BJ (cell line): ENCODE measurements around the gene SWSAP1. TPM values are rescaled to one million over a fixed set of nuclear protein-coding genes. Genes with fewer than 3 reads are reported as not detected.

Experiments used
- CTCF ChIA-PET: fragments of 350-600 bp; formaldehyde crosslinking; extraction: SDS; loops from one replicate; lab custom pipeline; 2021; ENCODE audit warnings: antibody characterized with exemption, inconsistent platforms; lab: Yijun Ruan, JAX
- POLR2A ChIA-PET: fragments of 300-600 bp; sonication (Branson Sonifier 250); formaldehyde crosslinking; extraction: SDS; loops from one replicate; lab custom pipeline; 2021; ENCODE audit warnings: antibody characterized with exemption; lab: Charles Lee
- DNase-seq: peaks from one replicate; pipeline ENCODE4 v3.0.0-alpha.2; 2011; ENCODE audit warnings: low read depth
- H3K27me3 ChIP-seq: 2 replicates; pipeline ENCODE4 v1.6.0; 2011; ENCODE audit warnings: low read length; ENCODE audit not compliant: control insufficient read depth, insufficient read depth
- H3K36me3 ChIP-seq: 2 replicates; pipeline ENCODE4 v1.5.1; 2011; ENCODE audit warnings: low read length; ENCODE audit not compliant: control insufficient read depth, insufficient read depth
- H3K4me3 ChIP-seq: 2 replicates; pipeline ENCODE4 v1.5.1; 2011; ENCODE audit warnings: low read depth, mild to moderate bottlenecking, control low read depth, low read length
- polyA plus RNA-seq: library from polyadenylated mRNA; depleted of rRNA; stranded (reverse); fragments of >200 nt; gene quantifications from 2 replicates; pipeline ENCODE4 v1.2.3, GENCODE V29; 2011
- TF ChIP-seq, protein P1 (sequence below): IDR thresholded peaks from 2 replicates; pipeline ENCODE4 v1.5.1; 2011; ENCODE audit warnings: low read depth, mild to moderate bottlenecking, control low read depth, inconsistent platforms, low read length, moderate library complexity; ENCODE audit not compliant: insufficient read depth

The SWSAP1 gene
- polyA plus RNA-seq, 1 experiment, result 1.0 TPM

DNA sequence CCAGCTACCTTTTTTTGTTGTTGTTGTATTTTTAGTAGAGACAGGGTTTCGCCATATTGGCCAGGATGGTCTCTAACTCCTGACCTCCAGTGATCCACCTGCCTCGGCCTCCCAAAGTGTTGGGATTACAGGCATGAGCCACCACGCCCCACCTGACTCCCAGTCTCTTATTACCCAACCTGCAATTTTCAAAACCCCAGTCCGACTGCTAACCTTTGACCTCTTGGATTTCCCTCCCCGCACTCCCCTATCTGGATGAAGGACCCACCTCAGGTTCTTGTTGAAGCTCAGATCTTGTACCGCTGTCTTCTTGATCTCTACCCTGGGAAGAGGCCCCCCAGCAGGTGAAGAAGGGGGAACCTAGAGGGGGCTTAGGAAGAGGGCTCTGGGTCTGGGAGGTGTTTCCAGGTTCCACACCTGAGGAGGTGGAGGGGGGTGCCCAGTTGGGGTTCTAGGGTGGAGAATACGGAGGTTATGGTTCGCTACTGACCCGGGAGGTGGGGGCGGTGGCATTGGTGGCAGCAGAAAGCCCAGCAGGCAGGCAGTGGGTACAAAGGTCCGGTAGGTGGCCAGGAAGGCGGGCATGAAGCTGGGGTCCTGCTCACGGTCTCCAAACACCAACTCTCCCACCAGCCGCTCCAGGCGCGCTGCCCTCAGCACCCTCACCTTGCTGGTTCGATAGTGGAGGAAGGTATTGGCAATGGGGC lies 42.0 kb downstream of the SWSAP1 start:
- Histone ChIP-seq H3K36me3 (no peaks in the 10 kb centered on the region), H3K27me3 (no peaks in the 10 kb centered on the region), H3K4me3 (no peak overlapping the region)
- DNase-seq, result no peak
- ChIA-PET POLR2A (no interaction called here), CTCF (interaction anchor here (0.5 to 1.7 kb wide), 3 partner anchors 11 to 36 kb away, joined by 3 to 4 read pairs (median 3); no protein-coding TSS in a partner anchor)
- TF ChIP-seq, protein P1, sequence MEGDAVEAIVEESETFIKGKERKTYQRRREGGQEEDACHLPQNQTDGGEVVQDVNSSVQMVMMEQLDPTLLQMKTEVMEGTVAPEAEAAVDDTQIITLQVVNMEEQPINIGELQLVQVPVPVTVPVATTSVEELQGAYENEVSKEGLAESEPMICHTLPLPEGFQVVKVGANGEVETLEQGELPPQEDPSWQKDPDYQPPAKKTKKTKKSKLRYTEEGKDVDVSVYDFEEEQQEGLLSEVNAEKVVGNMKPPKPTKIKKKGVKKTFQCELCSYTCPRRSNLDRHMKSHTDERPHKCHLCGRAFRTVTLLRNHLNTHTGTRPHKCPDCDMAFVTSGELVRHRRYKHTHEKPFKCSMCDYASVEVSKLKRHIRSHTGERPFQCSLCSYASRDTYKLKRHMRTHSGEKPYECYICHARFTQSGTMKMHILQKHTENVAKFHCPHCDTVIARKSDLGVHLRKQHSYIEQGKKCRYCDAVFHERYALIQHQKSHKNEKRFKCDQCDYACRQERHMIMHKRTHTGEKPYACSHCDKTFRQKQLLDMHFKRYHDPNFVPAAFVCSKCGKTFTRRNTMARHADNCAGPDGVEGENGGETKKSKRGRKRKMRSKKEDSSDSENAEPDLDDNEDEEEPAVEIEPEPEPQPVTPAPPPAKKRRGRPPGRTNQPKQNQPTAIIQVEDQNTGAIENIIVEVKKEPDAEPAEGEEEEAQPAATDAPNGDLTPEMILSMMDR, result no peak

DNA sequence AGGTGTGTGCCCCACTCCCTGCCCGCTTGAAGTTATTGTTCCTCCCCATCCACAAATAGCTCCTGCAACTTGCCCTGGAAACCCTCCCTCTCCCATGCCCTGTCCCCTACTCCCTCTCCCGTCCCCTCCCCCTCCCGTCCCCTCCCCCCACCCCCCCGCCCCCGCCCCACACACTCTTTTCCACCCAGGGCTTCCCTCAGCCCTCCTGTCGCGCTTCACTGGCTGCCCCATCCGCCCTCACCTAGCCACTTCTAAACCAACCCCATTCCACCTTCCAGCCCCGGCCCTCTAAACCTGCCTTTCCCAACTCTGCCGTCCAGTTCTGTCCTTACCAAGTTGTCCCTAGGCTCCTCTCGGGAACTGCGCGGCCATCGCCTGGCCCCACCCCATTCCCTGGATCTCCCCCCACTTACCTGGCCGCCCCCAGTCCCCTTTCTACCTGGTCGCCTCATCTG lies 43.7 kb downstream of the SWSAP1 start:
- ChIA-PET CTCF (interaction anchor here (4.9 kb wide), 1 partner anchor 36 kb away, joined by 27 read pairs; no protein-coding TSS in a partner anchor), POLR2A (no interaction called here)
- Histone ChIP-seq H3K4me3 (peak overlapping the region; percentile 50), H3K27me3 (peaks cover 1% of the 10 kb centered on the region; the same call in 1 of the 2 replicates), H3K36me3 (no peaks in the 10 kb centered on the region)
- TF ChIP-seq, protein P1, result no peak
- DNase-seq, result no peak

DNA sequence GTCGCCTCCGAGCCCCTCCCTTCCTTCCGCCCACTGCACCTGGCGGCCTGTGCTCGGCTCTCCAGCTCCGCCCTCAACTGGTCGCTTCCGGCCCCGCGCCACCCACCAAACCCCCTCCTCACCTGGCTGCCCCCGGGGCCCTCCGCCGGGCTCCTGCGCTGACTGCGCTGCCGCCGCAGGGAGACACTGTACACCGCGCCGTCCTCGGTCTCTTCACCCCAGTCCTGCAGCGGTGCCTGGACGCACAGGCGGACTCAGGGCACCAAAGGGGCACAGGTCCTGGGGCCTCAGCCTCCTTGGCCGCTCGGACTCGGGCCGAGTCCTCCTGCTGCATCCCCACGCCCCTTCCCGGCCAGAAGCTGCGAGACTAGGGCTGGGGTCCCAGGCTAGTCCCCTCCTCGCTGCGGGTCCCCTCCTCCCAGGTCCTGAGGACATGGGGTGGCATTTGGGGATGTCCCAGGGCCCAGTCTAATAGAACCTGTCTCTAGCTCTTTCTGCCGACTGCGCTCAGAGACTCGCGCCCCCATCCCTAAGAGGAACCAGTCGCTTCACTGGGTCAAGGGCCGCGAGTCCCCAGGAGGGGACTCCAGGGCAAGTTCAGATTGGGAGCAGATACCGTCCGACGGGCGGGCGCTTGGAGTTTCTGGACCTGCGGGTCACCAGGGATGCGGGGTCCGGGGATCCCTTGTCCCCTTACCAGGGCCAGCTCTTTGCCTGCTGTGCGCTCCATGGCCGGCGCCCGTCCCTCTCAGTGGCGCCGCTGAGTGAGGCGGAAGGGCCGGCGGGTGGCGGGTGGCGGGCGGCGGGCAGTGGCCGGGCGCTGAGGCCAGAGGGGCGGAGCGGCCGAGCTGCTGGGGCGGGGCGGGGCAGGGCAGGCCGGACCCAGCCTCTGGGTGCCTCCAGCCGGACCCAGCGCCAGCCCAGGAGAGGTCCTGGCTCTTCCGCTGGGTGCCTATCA lies 44.4 kb downstream of the SWSAP1 start, which contains the start of gene RGL3:
TSS of gene RGL3 (minus strand) at position 766 of the 958 bp plus-strand sequence. CDS start at position 730, 36 bp downstream.
- Histone ChIP-seq H3K36me3 (no peaks in the 10 kb centered on the region), H3K4me3 (peak within 1 kb of the TSS; percentile 50), H3K27me3 (peaks cover 1% of the 10 kb centered on the region; the same call in 1 of the 2 replicates)
- ChIA-PET CTCF (interaction anchor here (1.7 to 5.4 kb wide), 3 partner anchors 16 to 95 kb away, joined by 4 to 34 read pairs (median 27); partner anchors contain the start of genes ODAD3 and PRKCSH), POLR2A (no interaction called here)
- TF ChIP-seq, protein P1, result no peak
- no peak for DNase-seq

DNA sequence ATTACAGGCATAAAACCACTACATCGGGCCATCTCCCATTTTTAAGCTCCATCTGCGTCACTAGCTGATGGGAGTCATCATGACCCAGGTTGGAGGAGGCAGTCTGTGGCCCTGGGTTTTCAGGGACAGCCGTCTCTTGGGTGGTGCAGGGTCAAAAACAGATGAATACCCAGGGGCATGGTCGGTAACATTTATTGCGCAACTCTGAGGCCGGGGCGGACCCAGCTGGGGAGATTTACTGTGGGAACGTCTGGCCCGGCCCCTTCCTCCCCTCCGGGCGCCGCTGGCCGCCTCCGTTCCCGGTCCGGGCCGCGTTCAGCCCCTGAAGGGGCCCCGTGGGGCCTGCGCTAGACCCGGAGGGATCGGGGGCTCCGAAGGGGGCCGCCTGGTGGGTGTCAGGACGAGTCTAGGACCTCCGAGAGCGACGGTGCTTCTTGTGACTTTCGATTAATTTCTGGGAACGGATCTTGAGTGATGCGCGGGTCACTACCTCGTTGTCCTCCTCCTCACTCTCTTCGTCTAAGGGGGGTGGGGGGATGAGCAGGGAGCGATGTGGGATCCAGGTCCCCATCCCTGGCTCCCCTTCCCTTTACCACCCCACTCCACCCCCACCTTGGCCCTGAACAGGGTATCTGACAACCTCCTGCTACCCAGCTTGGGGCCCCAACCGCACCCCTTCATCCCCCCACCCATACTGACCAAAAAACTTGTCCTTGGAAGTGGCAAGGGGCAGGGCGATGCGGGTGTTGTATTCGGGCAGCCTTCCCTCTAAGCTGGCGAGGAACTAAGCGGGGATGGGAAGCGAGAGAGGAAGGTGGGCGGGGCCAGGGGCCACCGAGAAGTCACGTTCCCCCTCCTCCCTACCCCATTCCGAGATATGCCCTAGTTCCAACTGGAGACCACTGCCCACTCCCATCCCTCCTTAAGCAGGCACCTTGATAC lies 46.2 kb downstream of the SWSAP1 start:
- no peaks in the 10 kb centered on the region for H3K36me3 ChIP-seq
- peaks cover 1% of the 10 kb centered on the region; the same call in 1 of the 2 replicates for H3K27me3 ChIP-seq
- DNase-seq, result no peak
- H3K4me3 ChIP-seq, result peak overlapping the region; percentile 18; the same call in 1 of the 2 replicates
- TF ChIP-seq, protein P1, result no peak
- ChIA-PET CTCF (interaction anchor here (0.6 to 5.4 kb wide), 7 partner anchors 11 to 1742 kb away, joined by 3 to 34 read pairs (median 4); partner anchors contain the start of genes ODAD3 and PRKCSH), POLR2A (no interaction called here)
